Loucy (cell line): ENCODE measurements around the gene ZNF236.
A peak's percentile ranks its signal among the peaks of the same experiment; 100 is the strongest.
"Not testable (repeated sequence)": the region's sequence is repeated elsewhere in the genome, so short reads cannot be mapped to it uniquely, and the experiment has no call there.

Experiments
- H2AFZ ChIP-seq: fragments of 200-600 bp; sonication (generic); 2 replicates; pipeline ENCODE4 v1.6.0; 2016; ENCODE audit warnings: antibody characterized with exemption, mild to moderate bottlenecking, low read length, moderate library complexity
- H3F3A ChIP-seq: fragments of 200-600 bp; 2 replicates; pipeline ENCODE4 v1.6.0; 2016; ENCODE audit warnings: antibody characterized with exemption, low read depth, mild to moderate bottlenecking
- H3K27me3 ChIP-seq: fragments of 200-600 bp; sonication (generic); 2 replicates; pipeline ENCODE4 v1.6.1; 2014; ENCODE audit warnings: low read length, mild to moderate bottlenecking; ENCODE audit not compliant: insufficient read depth, poor library complexity, severe bottlenecking
- H3K36me3 ChIP-seq: fragments of 200-600 bp; sonication (generic); 2 replicates; pipeline ENCODE4 v1.6.1; 2016; ENCODE audit warnings: low read length; ENCODE audit not compliant: insufficient read depth
- H3K4me1 ChIP-seq: fragments of 200-600 bp; sonication (generic); 2 replicates; pipeline ENCODE4 v1.5.1; 2014; ENCODE audit warnings: low read length, mild to moderate bottlenecking; ENCODE audit not compliant: insufficient read depth, poor library complexity, severe bottlenecking
- H3K4me2 ChIP-seq: fragments of 200-600 bp; sonication (generic); 2 replicates; pipeline ENCODE4 v1.6.0; 2014; ENCODE audit warnings: antibody characterized with exemption, low read length, low read depth, mild to moderate bottlenecking; ENCODE audit not compliant: poor library complexity, severe bottlenecking
- H3K4me3 ChIP-seq: fragments of 200-600 bp; sonication (generic); 2 replicates; pipeline ENCODE4 v1.5.1; 2014; ENCODE audit warnings: low read length, mild to moderate bottlenecking, mixed read lengths; ENCODE audit not compliant: poor library complexity, severe bottlenecking
- H3K79me2 ChIP-seq: fragments of 200-600 bp; sonication (generic); 2 replicates; pipeline ENCODE4 v1.6.1; 2014; ENCODE audit warnings: low read length; ENCODE audit not compliant: insufficient read depth
- H3K9ac ChIP-seq: fragments of 200-600 bp; sonication (generic); 2 replicates; pipeline ENCODE4 v1.6.0; 2014; ENCODE audit warnings: mild to moderate bottlenecking, low read depth, low read length, moderate library complexity; ENCODE audit not compliant: poor library complexity, severe bottlenecking
- H3K9me2 ChIP-seq: fragments of 200-600 bp; sonication (generic); replicated peaks from 2 replicates; pipeline ENCODE4 v1.6.1; 2016; ENCODE audit warnings: low read depth, low read length, mixed read lengths
- H3K9me3 ChIP-seq: fragments of 200-600 bp; sonication (generic); 2 replicates; pipeline ENCODE4 v1.6.1; 2014; ENCODE audit warnings: mild to moderate bottlenecking, antibody characterized with exemption, low read length, low read depth; ENCODE audit not compliant: insufficient read depth
- H4K20me1 ChIP-seq: fragments of 200-600 bp; sonication (generic); 2 replicates; pipeline ENCODE4 v1.6.0; 2014; ENCODE audit warnings: antibody characterized with exemption, low read length, mild to moderate bottlenecking; ENCODE audit not compliant: insufficient read depth, poor library complexity, severe bottlenecking
- CTCF ChIP-seq: fragments of 200-600 bp; sonication (generic); conservative IDR thresholded peaks from 2 replicates; pipeline ENCODE4 v1.5.1; 2014; ENCODE audit warnings: mild to moderate bottlenecking, antibody characterized with exemption, low read length
- EZH2phosphoT487 ChIP-seq: fragments of 200-600 bp; IDR thresholded peaks from 2 replicates; pipeline ENCODE4 v1.6.1; 2018; ENCODE audit warnings: antibody characterized with exemption, mild to moderate bottlenecking, moderate library complexity, borderline replicate concordance

ZNF236 gene

GRCh38 chr18:76822506-76823160 is at the start of gene ZNF236:
Gene ZNF236 (plus strand): TSS chr18:76822557. CDS start chr18:76822608, 51 bp downstream.
- H3K4me1 ChIP-seq = peaks cover 46% of the 10 kb centered on the region
- peaks cover 79% of the 10 kb centered on the region for H3K79me2 ChIP-seq
- no peaks in the 10 kb centered on the region for H3K9me3 ChIP-seq
- no peaks in the 10 kb centered on the region for H3K27me3 ChIP-seq
- peak within 1 kb of the TSS; percentile 90 for H2AFZ ChIP-seq
- no peaks in the 10 kb centered on the region for H3K9me2 ChIP-seq
- TF ChIP-seq CTCF = no peak
- TF ChIP-seq EZH2phosphoT487 = no peak
- H3K36me3 ChIP-seq = no peaks in the 10 kb centered on the region
- H3K9ac ChIP-seq = peak within 1 kb of the TSS; percentile 96
- 0 out of 2 replicates have a peak, but pooled peaks cover 7% of the 10 kb centered on the region for H3F3A ChIP-seq
- H4K20me1 ChIP-seq = peaks cover 31% of the 10 kb centered on the region
- H3K4me3 ChIP-seq = peak within 1 kb of the TSS; percentile 97
- H3K4me2 ChIP-seq = peak within 1 kb of the TSS; percentile 92

- Histone ChIP-seq H3K27me3 (no peaks in the 10 kb centered on the region), H2AFZ (no peak overlapping the region), H3K4me2 (no peak overlapping the region), H3K36me3 (no peaks in the 10 kb centered on the region), H3K4me3 (no peak overlapping the region), H3K9ac (no peak overlapping the region), H3K79me2 (no peaks in the 10 kb centered on the region), H3K9me3 (no peaks in the 10 kb centered on the region), H3K9me2 (no peaks in the 10 kb centered on the region), H3K4me1 (no peaks in the 10 kb centered on the region), H4K20me1 (no peaks in the 10 kb centered on the region), H3F3A (no peaks in the 10 kb centered on the region)
- TF ChIP-seq CTCF (no peak), EZH2phosphoT487 (no peak)
Observed at GRCh38 chr18:76772665-76773064, 49.7 kb upstream of the ZNF236 start.

- not testable (repeated sequence) for H3K4me1 ChIP-seq, H2AFZ ChIP-seq, H3F3A ChIP-seq, H3K79me2 ChIP-seq, H3K27me3 ChIP-seq, H3K4me2 ChIP-seq, H3K4me3 ChIP-seq, H3K9me2 ChIP-seq, H3K9ac ChIP-seq, H3K9me3 ChIP-seq, H4K20me1 ChIP-seq, H3K36me3 ChIP-seq
Observed at GRCh38 chr18:76777036-76777435, 45.3 kb upstream of the ZNF236 start.
